Bronchial epithelial cell (primary cell): ENCODE data around the gene MPV17. TPM values are rescaled to one million over a fixed set of nuclear protein-coding genes. Genes with fewer than 3 reads are reported as not detected.
"Not testable (repeated sequence)": the region's sequence is repeated elsewhere in the genome, so short reads cannot be mapped to it uniquely, and the experiment has no call there.

Experiments used
- DNase-seq: peaks from one replicate; pipeline ENCODE4 v3.0.0-alpha.2; 2010; ENCODE audit warnings: low read depth
- FAIRE-seq: peaks from 2 replicates; lab custom pipeline; 2011; peaks lifted over from hg19 to GRCh38; lab: Jason Lieb, UNC
- H3K27me3 ChIP-seq: 2 replicates; pipeline ENCODE4 v1.5.1; 2011; ENCODE audit warnings: low read length; ENCODE audit not compliant: control insufficient read depth, insufficient read depth
- H3K36me3 ChIP-seq: 2 replicates; pipeline ENCODE4 v1.5.1; 2011; ENCODE audit warnings: low read length; ENCODE audit not compliant: control insufficient read depth, insufficient read depth
- H3K4me3 ChIP-seq: 2 replicates; pipeline ENCODE4 v1.5.1; 2011; ENCODE audit warnings: mild to moderate bottlenecking, low read depth, low read length, control low read depth
- total RNA-seq: library from RNA; depleted of rRNA; stranded (reverse); fragments of >200 nt; gene quantifications from 2 replicates; pipeline ENCODE4 v1.2.1, GENCODE V29; 2014
- TF ChIP-seq, protein P1 (sequence below): IDR thresholded peaks from 2 replicates; pipeline ENCODE4 v1.5.1; 2011; ENCODE audit warnings: mild to moderate bottlenecking, moderate library complexity, low read length, control low read depth, inconsistent platforms; ENCODE audit not compliant: insufficient read depth, severe bottlenecking

MPV17 gene
- total RNA-seq, 1 donor from 2014 or later: 55.3 TPM

DNA sequence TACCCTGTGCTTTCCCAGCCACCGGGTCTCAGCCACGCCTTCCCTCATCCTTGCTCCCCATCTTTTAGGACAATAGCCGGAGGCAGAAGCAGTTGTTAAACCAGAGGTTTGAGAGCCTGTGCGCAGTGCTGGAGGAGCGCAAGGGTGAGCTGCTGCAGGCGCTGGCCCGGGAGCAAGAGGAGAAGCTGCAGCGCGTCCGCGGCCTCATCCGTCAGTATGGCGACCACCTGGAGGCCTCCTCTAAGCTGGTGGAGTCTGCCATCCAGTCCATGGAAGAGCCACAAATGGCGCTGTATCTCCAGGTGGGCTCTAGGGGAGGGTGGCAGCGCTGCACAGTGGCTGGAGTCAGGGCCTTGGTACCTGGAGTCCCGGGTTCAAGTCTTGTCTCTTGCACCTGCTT lies 17.4 kb downstream of the MPV17 start:
- TF ChIP-seq, protein P1, sequence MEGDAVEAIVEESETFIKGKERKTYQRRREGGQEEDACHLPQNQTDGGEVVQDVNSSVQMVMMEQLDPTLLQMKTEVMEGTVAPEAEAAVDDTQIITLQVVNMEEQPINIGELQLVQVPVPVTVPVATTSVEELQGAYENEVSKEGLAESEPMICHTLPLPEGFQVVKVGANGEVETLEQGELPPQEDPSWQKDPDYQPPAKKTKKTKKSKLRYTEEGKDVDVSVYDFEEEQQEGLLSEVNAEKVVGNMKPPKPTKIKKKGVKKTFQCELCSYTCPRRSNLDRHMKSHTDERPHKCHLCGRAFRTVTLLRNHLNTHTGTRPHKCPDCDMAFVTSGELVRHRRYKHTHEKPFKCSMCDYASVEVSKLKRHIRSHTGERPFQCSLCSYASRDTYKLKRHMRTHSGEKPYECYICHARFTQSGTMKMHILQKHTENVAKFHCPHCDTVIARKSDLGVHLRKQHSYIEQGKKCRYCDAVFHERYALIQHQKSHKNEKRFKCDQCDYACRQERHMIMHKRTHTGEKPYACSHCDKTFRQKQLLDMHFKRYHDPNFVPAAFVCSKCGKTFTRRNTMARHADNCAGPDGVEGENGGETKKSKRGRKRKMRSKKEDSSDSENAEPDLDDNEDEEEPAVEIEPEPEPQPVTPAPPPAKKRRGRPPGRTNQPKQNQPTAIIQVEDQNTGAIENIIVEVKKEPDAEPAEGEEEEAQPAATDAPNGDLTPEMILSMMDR: no peak
- Histone ChIP-seq H3K27me3 (peaks cover 24% of the 10 kb centered on the region), H3K4me3 (no peak overlapping the region), H3K36me3 (no peaks in the 10 kb centered on the region)
- DNase-seq (no peak), FAIRE-seq (no peak)

DNA sequence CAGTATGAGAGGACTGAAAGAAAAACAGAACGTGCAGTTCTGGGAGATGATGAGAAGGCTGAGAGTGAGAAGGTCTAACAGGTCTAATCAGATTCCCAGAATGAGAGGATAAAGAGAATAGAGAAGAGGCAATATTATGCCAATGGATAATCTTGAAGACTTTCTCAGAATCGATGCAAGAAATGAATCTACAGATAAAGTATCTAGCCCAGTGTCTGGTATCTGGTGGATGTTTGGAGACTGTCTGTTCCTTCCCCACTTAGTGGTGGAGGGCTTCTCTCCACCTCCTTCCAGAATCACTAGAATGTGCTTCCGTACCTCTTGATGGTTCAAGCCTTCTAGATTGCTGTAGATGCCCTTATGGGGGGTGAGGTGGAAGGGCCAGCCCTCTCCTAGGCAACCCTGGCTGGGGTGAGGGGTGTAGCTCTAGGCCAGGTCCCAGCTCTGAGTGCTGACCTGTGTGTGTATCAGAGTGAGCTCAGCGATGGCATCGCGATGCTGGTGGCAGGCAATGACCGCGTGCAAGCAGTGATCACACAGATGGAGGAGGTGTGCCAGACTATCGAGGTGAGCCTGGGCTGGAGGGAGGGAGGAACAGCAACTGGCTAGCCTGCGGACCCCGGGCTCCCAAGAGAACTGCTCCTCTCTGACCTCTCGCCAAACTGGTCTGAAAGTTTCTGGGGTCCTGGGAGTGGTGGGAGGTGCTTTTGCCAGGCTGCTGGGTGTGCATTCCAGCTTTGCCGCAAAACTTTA lies 18.2 kb downstream of the MPV17 start:
- Histone ChIP-seq H3K36me3 (no peaks in the 10 kb centered on the region), H3K4me3 (no peak overlapping the region), H3K27me3 (peaks cover 24% of the 10 kb centered on the region)
- TF ChIP-seq, protein P1: no peak
- FAIRE-seq (no peak), DNase-seq (no peak)

DNA sequence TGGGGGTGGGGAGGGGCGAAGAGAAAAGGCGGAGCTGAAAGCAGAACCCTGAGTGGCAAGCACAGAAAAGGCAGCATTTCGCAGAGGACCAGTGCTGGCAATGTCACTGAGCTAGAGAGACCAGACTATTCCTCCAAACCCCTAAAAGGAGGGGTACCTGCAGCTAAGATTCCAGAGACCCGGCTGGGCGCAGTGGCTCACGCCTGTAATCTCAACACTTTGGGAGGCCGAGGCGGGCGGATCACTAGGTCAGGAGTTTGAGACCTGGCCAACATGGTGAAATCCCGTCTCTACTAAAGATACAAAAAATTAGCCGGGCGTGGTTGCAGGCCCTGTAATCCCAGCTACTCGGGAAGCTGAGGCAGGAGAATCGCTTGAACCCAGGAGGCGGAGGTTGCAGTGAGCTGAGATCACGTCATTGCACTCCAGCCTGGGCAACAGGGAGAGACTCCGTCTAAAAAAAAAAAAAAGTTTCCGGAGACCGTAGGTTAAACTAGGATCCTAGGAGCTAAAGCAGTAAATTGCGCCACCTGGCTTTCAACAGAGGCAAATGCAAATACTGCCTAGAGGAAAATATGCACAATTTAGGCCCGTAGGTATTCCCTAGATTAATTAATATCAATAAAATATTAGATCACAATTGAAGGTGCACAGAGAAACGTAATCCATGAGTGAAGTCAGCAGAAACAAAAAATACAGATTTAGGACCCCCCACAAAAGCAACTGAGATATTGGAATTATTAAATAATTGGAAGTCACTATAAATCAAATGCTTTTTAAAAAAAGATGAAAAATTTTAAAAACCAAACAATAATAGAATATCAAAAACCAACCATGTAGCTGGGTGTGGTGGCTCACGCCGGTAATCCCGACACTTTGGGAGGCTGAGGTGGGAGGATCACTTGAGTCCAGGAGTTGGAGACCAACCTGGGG lies 19.5 kb downstream of the MPV17 start:
- no peaks in the 10 kb centered on the region for H3K36me3 ChIP-seq
- FAIRE-seq (no peak), DNase-seq (peak; percentile 75)
- TF ChIP-seq, protein P1: peak; percentile 66
- H3K4me3 ChIP-seq: no peak overlapping the region
- H3K27me3 ChIP-seq: peaks cover 24% of the 10 kb centered on the region

DNA sequence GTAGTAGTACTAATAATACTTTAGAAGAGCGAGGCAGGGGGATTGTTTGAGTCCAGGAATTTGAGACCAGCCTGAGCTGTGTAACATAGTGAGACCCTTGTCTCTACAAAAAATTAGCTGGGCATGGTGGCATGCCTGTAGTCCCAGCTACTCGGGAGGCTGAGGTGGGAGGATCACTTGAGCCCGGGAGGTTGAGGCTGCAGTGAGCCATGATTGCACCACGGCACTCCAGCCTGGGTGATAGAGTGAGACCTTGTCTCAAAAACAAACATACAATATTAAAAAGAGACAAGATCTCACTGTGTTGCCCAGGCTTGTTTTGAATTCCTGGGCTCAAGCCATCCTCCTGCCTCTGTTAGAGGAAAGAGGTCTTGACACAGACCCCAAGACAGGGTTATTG lies 22.3 kb downstream of the MPV17 start:
- DNase-seq, H3K4me3 ChIP-seq, H3K27me3 ChIP-seq, H3K36me3 ChIP-seq, FAIRE-seq: not testable (repeated sequence)

DNA sequence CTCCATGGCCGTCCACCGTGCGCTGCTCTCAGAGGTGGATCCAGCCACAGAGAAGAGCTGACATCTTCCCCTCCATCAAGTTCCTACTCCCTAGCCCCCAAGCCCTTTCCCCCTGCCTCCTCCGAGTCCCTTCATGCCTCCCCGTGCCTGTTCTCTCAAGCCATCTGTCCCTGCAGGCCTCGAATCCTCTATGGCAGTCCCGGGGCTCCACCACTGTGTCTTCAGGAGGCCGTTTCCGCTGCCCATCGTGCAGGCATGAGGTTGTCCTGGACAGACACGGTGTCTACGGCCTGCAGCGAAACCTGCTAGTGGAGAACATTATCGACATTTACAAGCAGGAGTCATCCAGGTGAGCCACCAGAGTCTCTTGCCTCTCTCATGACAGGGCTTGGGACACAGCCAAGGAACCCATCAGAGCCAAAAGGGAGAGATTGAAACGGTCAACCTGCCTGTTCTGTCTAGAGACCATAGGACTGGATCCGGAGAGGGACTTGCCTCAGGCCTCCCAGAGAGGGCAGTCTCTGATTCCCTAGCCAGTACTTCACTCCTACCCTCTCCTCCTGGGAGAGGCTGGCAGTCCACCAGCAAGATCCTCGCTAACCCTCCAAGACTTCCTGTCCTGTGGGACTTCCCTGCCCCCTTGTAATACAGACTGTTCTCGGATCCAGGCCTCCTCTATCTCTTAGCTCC lies 24.4 kb downstream of the MPV17 start:
- FAIRE-seq (no peak), DNase-seq (no peak)
- TF ChIP-seq, protein P1: no peak
- H3K4me3 ChIP-seq: no peak overlapping the region
- peaks cover 2% of the 10 kb centered on the region for H3K27me3 ChIP-seq
- no peaks in the 10 kb centered on the region for H3K36me3 ChIP-seq
